Stimulated activated naive CD4-positive, alpha-beta T cell treated with Interleukin-2 at 50 U/mL for 16 hours (primary cell): ENCODE measurements around the gene ZNF235.
"Not testable (repeated sequence)": the region's sequence is repeated elsewhere in the genome, so short reads cannot be mapped to it uniquely, and the experiment has no call there.

Experiments
- DNase-seq: peaks from one replicate; lab custom pipeline; 2025; lab: John Stamatoyannopoulos, UW

Gene ZNF235

GRCh38 chr19:44255705-44256411, 49.0 kb downstream of the ZNF235 start:
- no peak for DNase-seq

- DNase-seq: no peak
Measured at GRCh38 chr19:44254496-44254895, 50.3 kb downstream of the ZNF235 start.

- not testable (repeated sequence) for DNase-seq
Measured at GRCh38 chr19:44253392-44253791, 51.4 kb downstream of the ZNF235 start.

- DNase-seq: not testable (repeated sequence)
Measured at GRCh38 chr19:44252332-44252731, 52.5 kb downstream of the ZNF235 start.

GRCh38 chr19:44236384-44236783, 68.4 kb downstream of the ZNF235 start:
- DNase-seq: no peak
